MCF 10A (cell line): ENCODE data around the gene CYB5D1. TPM values are rescaled to one million over a fixed set of nuclear protein-coding genes. Genes with fewer than 3 reads are reported as not detected.

Experiments
- BruUV-seq: library from RNA; stranded (reverse); fragments of 400-500 nt; replicated peaks from 2 replicates; lab custom pipeline; 2021; lab: Mats Ljungman, UMichigan
- CTCF ChIA-PET: fragments of 300-600 bp; sonication (Branson Sonifier 250); formaldehyde crosslinking; extraction: SDS; loops from one replicate; lab custom pipeline; 2021; ENCODE audit warnings: antibody characterized with exemption, inconsistent platforms; lab: Yijun Ruan, JAX
- POLR2A ChIA-PET: fragments of 300-600, 350-650 bp; sonication (Branson Sonifier 250); formaldehyde crosslinking; extraction: SDS; loops from one replicate; lab custom pipeline; 2020; ENCODE audit warnings: antibody characterized with exemption, inconsistent platforms; lab: Yijun Ruan, JAX
- DNase-seq: peaks from one replicate; pipeline ENCODE4 v3.0.0-alpha.2; 2018; ENCODE audit not compliant: unreplicated experiment
- H3K27ac Mint-ChIP-seq: one replicate; pipeline ENCODE4 v1.8.0; 2022; ENCODE audit warnings: mild to moderate bottlenecking, low read depth, mixed read lengths; ENCODE audit not compliant: unreplicated experiment
- H3K27me3 Mint-ChIP-seq: one replicate; pipeline ENCODE4 v1.8.0; 2022; ENCODE audit warnings: mixed read lengths; ENCODE audit not compliant: insufficient read depth, unreplicated experiment
- H3K36me3 Mint-ChIP-seq: one replicate; pipeline ENCODE4 v1.8.0; 2022; ENCODE audit warnings: mild to moderate bottlenecking, moderate library complexity, mixed read lengths; ENCODE audit not compliant: insufficient read depth, unreplicated experiment
- H3K4me1 Mint-ChIP-seq: one replicate; pipeline ENCODE4 v1.8.0; 2022; ENCODE audit warnings: mixed read lengths; ENCODE audit not compliant: insufficient read depth, unreplicated experiment
- H3K4me3 Mint-ChIP-seq: one replicate; pipeline ENCODE4 v1.8.0; 2022; ENCODE audit warnings: mild to moderate bottlenecking, moderate library complexity, mixed read lengths; ENCODE audit not compliant: unreplicated experiment
- H3K9me3 Mint-ChIP-seq: one replicate; pipeline ENCODE4 v1.8.0; 2022; ENCODE audit warnings: mixed read lengths; ENCODE audit not compliant: unreplicated experiment
- intact Hi-C: fragments of 100-400 bp; cut with micrococcal nuclease; formaldehyde crosslinking; loops from 2 replicates; pipeline ENCODE4 v1.14.1; 2022
- total RNA-seq: library from RNA; stranded (reverse); gene quantifications from 2 replicates; pipeline ENCODE4 v1.2.3, GENCODE V29; 2022
- TF ChIP-seq, protein P1 (sequence below): fragments of 200-600 bp; IDR thresholded peaks from one replicate; pipeline ENCODE4 v1.8.0; 2022; ENCODE audit warnings: antibody characterized with exemption, mild to moderate bottlenecking; ENCODE audit not compliant: unreplicated experiment

CYB5D1 gene
- total RNA-seq, 1 experiment from 2014 or later: 23.1 TPM

DNA sequence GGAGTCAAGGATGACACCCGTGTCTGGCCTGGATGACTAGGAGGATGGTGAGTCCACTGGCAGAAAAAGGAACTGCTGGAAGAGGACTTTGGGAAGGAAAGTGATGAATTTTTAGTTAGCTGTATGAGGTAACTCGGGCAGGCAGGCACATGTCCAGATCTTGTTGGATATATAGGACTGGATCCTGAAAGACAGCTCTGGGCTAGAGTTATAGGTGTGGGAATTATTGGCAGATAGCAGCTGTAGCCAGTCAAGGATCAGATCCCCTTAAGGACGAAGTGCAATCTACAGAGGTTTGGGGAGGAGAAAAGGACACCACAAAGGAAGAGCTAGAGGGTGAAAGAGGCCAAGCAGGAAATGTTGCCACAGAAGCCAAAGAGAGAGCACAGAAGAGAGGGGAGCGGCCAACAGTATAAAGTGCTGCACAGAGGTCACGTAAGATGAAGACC lies 10.1 kb downstream of the CYB5D1 start:
- peak; percentile 46 for DNase-seq
- H3K36me3 Mint-ChIP-seq: peaks cover 32% of the 10 kb centered on the region
- TF ChIP-seq, protein P1, sequence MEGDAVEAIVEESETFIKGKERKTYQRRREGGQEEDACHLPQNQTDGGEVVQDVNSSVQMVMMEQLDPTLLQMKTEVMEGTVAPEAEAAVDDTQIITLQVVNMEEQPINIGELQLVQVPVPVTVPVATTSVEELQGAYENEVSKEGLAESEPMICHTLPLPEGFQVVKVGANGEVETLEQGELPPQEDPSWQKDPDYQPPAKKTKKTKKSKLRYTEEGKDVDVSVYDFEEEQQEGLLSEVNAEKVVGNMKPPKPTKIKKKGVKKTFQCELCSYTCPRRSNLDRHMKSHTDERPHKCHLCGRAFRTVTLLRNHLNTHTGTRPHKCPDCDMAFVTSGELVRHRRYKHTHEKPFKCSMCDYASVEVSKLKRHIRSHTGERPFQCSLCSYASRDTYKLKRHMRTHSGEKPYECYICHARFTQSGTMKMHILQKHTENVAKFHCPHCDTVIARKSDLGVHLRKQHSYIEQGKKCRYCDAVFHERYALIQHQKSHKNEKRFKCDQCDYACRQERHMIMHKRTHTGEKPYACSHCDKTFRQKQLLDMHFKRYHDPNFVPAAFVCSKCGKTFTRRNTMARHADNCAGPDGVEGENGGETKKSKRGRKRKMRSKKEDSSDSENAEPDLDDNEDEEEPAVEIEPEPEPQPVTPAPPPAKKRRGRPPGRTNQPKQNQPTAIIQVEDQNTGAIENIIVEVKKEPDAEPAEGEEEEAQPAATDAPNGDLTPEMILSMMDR: no peak
- H3K9me3 Mint-ChIP-seq: no peaks in the 10 kb centered on the region
- peaks cover 11% of the 10 kb centered on the region for H3K4me1 Mint-ChIP-seq
- ChIA-PET POLR2A (interaction anchor here (0.5 to 4.6 kb wide), 10 partner anchors 11 to 251 kb away, joined by 3 to 23 read pairs (median 4); partner anchors contain the start of genes CNTROB, CYB5D1, NAA38 and RNF227), CTCF (interaction anchor here (0.6 to 2.4 kb wide), 5 partner anchors 21 to 251 kb away, joined by 3 to 6 read pairs (median 5); partner anchors contain the start of genes ALOXE3 and CHD3)
- no peaks in the 10 kb centered on the region for H3K27me3 Mint-ChIP-seq
- BruUV-seq: no TSS peak
- intact Hi-C loops: no loop called here
- H3K27ac Mint-ChIP-seq: no peak overlapping the region
- no peak overlapping the region for H3K4me3 Mint-ChIP-seq

DNA sequence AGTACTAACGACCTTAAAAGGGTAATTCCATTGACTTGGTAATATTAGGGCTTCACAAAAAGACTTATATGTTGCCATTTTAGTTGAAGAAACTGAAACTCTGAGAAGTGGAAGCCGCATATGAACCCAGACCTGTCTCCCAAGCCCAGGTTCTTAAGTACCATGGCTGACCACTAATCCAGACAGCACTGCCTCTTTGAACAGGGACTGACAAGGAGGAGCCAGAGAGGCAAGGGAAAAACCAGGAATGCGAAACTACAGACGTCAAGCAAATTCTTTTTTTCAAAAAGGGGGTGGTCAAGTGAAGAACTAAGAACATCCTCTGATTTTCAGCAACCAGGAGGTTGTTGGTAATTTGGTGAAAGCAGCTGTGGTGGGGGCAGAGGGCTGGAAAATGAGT lies 15.2 kb downstream of the CYB5D1 start:
- DNase-seq: no peak
- Mint-ChIP-seq H3K4me3 (no peak overlapping the region), H3K27ac (peak overlapping the region; percentile 22), H3K4me1 (peaks cover 8% of the 10 kb centered on the region), H3K27me3 (no peaks in the 10 kb centered on the region), H3K9me3 (no peaks in the 10 kb centered on the region), H3K36me3 (peaks cover 32% of the 10 kb centered on the region)
- CTCF ChIA-PET: interaction anchor here (0.6 kb wide), 1 partner anchor 221 kb away, joined by 3 read pairs; no protein-coding TSS in a partner anchor
- intact Hi-C loops: no loop called here
- BruUV-seq: no TSS peak
- TF ChIP-seq, protein P1: no peak
- POLR2A ChIA-PET: interaction anchor here (1.5 kb wide), 1 partner anchor 8 kb away, joined by 3 read pairs; no protein-coding TSS in a partner anchor

DNA sequence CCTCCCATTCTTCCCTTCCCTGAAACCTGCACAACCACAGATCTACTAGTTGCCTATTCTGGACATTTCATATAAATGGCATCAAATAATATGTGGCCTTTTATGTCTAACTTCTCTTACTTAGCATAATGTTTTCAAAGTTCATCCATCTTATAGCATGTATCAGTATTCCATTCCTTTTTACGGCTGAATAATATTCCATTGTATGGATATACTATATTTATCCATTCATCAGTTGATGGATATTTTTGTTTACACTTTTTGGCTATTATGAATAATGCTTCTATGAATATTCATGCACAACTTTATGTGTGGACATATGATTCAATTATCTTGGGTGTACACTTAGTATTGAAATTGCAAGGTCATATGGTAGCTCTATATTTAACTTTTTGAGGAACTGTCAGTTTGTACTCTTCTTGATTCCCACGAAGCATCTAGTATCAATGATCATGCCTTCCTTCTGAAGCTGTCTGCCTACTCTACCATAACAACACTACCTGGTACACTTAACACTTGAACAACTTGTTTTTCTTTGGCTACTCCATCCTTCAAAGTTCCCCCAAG lies 18.1 kb downstream of the CYB5D1 start:
- no peak overlapping the region for H3K27ac Mint-ChIP-seq
- TF ChIP-seq, protein P1: no peak
- peaks cover 5% of the 10 kb centered on the region for H3K4me1 Mint-ChIP-seq
- peaks cover 26% of the 10 kb centered on the region for H3K36me3 Mint-ChIP-seq
- ChIA-PET CTCF (interaction anchor here (1.0 to 1.5 kb wide), 2 partner anchors 22 to 114 kb away, joined by 6 to 7 read pairs; no protein-coding TSS in a partner anchor), POLR2A (interaction anchor here (0.6 to 2.0 kb wide), 3 partner anchors 10 to 151 kb away, joined by 3 to 5 read pairs (median 5); partner anchors contain the start of gene RNF227)
- H3K27me3 Mint-ChIP-seq: no peaks in the 10 kb centered on the region
- DNase-seq: no peak
- no peak overlapping the region for H3K4me3 Mint-ChIP-seq
- intact Hi-C loops: no loop called here
- H3K9me3 Mint-ChIP-seq: no peaks in the 10 kb centered on the region
- no TSS peak for BruUV-seq

DNA sequence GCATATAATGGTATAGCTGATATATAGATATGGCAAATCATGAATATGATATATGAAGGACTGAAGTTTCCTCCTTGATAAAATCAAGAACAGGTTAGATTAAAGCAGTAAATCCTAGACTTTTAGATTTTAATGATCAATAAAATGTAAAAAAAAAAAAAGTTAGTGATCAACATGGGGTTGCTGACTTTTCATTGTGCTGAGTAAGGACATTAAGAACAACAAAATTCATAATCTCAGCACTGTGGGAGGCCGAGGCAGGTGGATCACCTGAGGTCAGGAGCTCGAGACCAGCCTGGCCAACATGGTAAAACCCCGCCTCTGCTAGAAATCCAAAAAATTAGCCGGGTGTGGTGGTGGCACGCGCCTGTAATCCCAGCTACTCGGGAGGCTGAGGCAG lies 20.4 kb downstream of the CYB5D1 start:
- Mint-ChIP-seq H3K27me3 (no peaks in the 10 kb centered on the region), H3K36me3 (peaks cover 15% of the 10 kb centered on the region), H3K27ac (no peak overlapping the region), H3K4me3 (no peak overlapping the region), H3K9me3 (no peaks in the 10 kb centered on the region), H3K4me1 (peaks cover 5% of the 10 kb centered on the region)
- TF ChIP-seq, protein P1: no peak
- ChIA-PET CTCF (interaction anchor here (0.6 to 1.9 kb wide), 2 partner anchors 15 to 30 kb away, joined by 3 to 6 read pairs; no protein-coding TSS in a partner anchor), POLR2A (interaction anchor here (0.7 to 1.5 kb wide), 3 partner anchors 10 to 54 kb away, joined by 3 to 4 read pairs (median 3); partner anchors contain the start of genes CNTROB, CYB5D1, NAA38 and TRAPPC1)
- DNase-seq: no peak
- BruUV-seq: no TSS peak
- intact Hi-C loops: no loop called here
